NOMO-1 (cell line): ENCODE results near the gene NTSR2.

Experiments used
- DNase-seq, 2 experiments: peaks; one replicate each; lab custom pipeline; 2025; ENCODE audit not compliant: unreplicated experiment in 2 of 2; lab: John Stamatoyannopoulos, UW

The NTSR2 gene

GRCh38 chr2:11699686-11700670 lies 30.0 kb upstream of the NTSR2 start:
- DNase-seq, result no peak

GRCh38 chr2:11698009-11698922 lies 28.3 kb upstream of the NTSR2 start:
- DNase-seq, result no peak

- DNase-seq, result no peak
These were observed 27.3 kb upstream of the NTSR2 start for GRCh38 chr2:11697103-11697871.

GRCh38 chr2:11696736-11697102 lies 26.7 kb upstream of the NTSR2 start:
- no peak for DNase-seq

GRCh38 chr2:11695576-11695975 lies 25.6 kb upstream of the NTSR2 start:
- DNase-seq, result peak; percentile 23 to 28

- DNase-seq, result peak; percentile 61 to 71
These were observed 23.0 kb upstream of the NTSR2 start for GRCh38 chr2:11692966-11693521.

- DNase-seq, result peak; percentile 69 to 72
These were observed 21.2 kb upstream of the NTSR2 start for GRCh38 chr2:11691076-11691660.

- DNase-seq, result peak; percentile 92 to 95
These were observed 18.5 kb upstream of the NTSR2 start for GRCh38 chr2:11688222-11689069.

- no peak for DNase-seq
These were observed 17.7 kb upstream of the NTSR2 start for GRCh38 chr2:11687736-11688135.

- no peak for DNase-seq
These were observed 16.0 kb upstream of the NTSR2 start for GRCh38 chr2:11685906-11686470.

- no peak for DNase-seq
These were observed 15.0 kb upstream of the NTSR2 start for GRCh38 chr2:11684894-11685460.

GRCh38 chr2:11683966-11684365 lies 14.0 kb upstream of the NTSR2 start:
- DNase-seq, result no peak

GRCh38 chr2:11683476-11683875 lies 13.5 kb upstream of the NTSR2 start:
- no peak for DNase-seq

GRCh38 chr2:11682590-11682915 lies 12.6 kb upstream of the NTSR2 start:
- DNase-seq, result no peak

GRCh38 chr2:11681722-11682589 lies 12.0 kb upstream of the NTSR2 start:
- DNase-seq, result peak; percentile 30 to 36

GRCh38 chr2:11680901-11681721 lies 11.1 kb upstream of the NTSR2 start:
- no peak for DNase-seq
